ENCODE measurements around the gene FGGY.

Gene FGGY

GRCh38 chr1:59598120-59598440 is 301.2 kb downstream of the FGGY start:
- H3K36me3 ChIP-seq (ENCODE audit: control insufficient read depth in 2 of 2, insufficient read depth in 1 of 2, low read length in 2 of 2): no peaks in the 10 kb centered on the region
- peaks cover 9% of the 10 kb centered on the region; the same call in 1 of the 2 replicates for H3K4me1 ChIP-seq (ENCODE audit: control insufficient read depth, insufficient read depth, low read length)
- H3K27ac ChIP-seq (ENCODE audit: extremely low read depth, low read depth, low read length): no peak overlapping the region
- POLR2A ChIA-PET: no interaction called here
- CTCF ChIA-PET: interaction anchor here (1.1 kb wide), 1 partner anchor 8 kb away, joined by 3 read pairs; no protein-coding TSS in a partner anchor
- H3K9me3 ChIP-seq (ENCODE audit: control insufficient read depth, insufficient read depth, low read depth, low read length): no peaks in the 10 kb centered on the region
- no peak overlapping the region for H3K4me3 ChIP-seq (ENCODE audit: low read depth, low read length)
- TF ChIP-seq ZNF140 (tag by site-specific recombination; IDR thresholded peaks at IDR 0.05) (no peak), ZNF155 (tag by site-specific recombination; IDR thresholded peaks at IDR 0.05) (no peak), SP3 (tag by site-specific recombination; IDR thresholded peaks at IDR 0.05) (no peak), ZBTB48 (tag by site-specific recombination; IDR thresholded peaks at IDR 0.05) (no peak), MYNN (tag by site-specific recombination; IDR thresholded peaks at IDR 0.05; ENCODE audit: borderline replicate concordance) (no peak), TSHZ1 (tag by site-specific recombination; IDR thresholded peaks at IDR 0.05; ENCODE audit: borderline replicate concordance) (no peak), ZXDB (tag by site-specific recombination; IDR thresholded peaks at IDR 0.05) (no peak), MZF1 (tag by site-specific recombination; IDR thresholded peaks at IDR 0.05; ENCODE audit: borderline replicate concordance) (no peak), PRDM1 (tag by site-specific recombination; IDR thresholded peaks at IDR 0.05) (no peak), ZNF280C (tag by site-specific recombination; IDR thresholded peaks at IDR 0.05) (no peak), ZNF654 (tag by site-specific recombination; IDR thresholded peaks at IDR 0.05; ENCODE audit: low read depth) (no peak), HOXD13 (CRISPR knock-in tag; IDR thresholded peaks at IDR 0.05; ENCODE audit: borderline replicate concordance) (no peak), ZNF785 (tag by site-specific recombination; IDR thresholded peaks at IDR 0.05) (no peak), ZNF548 (tag by site-specific recombination; IDR thresholded peaks at IDR 0.05) (no peak), ZNF626 (tag by site-specific recombination; IDR thresholded peaks at IDR 0.05) (no peak), OVOL3 (tag by site-specific recombination; IDR thresholded peaks at IDR 0.05) (no peak), ZFP3 (tag by site-specific recombination; IDR thresholded peaks at IDR 0.05; ENCODE audit: low read depth) (no peak), GFI1B (tag by site-specific recombination; IDR thresholded peaks at IDR 0.05) (no peak)
- TF ChIP-seq, protein P1, sequence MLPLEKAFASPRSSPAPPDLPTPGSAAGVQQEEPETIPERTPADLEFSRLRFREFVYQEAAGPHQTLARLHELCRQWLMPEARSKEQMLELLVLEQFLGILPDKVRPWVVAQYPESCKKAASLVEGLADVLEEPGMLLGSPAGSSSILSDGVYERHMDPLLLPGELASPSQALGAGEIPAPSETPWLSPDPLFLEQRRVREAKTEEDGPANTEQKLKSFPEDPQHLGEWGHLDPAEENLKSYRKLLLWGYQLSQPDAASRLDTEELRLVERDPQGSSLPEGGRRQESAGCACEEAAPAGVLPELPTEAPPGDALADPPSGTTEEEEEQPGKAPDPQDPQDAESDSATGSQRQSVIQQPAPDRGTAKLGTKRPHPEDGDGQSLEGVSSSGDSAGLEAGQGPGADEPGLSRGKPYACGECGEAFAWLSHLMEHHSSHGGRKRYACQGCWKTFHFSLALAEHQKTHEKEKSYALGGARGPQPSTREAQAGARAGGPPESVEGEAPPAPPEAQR (tag by site-specific recombination; IDR thresholded peaks at IDR 0.05): no peak
- TF ChIP-seq, protein P2, sequence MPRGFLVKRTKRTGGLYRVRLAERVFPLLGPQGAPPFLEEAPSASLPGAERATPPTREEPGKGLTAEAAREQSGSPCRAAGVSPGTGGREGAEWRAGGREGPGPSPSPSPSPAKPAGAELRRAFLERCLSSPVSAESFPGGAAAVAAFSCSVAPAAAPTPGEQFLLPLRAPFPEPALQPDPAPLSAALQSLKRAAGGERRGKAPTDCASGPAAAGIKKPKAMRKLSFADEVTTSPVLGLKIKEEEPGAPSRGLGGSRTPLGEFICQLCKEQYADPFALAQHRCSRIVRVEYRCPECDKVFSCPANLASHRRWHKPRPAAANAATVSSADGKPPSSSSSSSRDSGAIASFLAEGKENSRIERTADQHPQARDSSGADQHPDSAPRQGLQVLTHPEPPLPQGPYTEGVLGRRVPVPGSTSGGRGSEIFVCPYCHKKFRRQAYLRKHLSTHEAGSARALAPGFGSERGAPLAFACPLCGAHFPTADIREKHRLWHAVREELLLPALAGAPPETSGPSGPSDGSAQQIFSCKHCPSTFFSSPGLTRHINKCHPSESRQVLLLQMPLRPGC (tag by site-specific recombination; IDR thresholded peaks at IDR 0.05): no peak

Measured in HEK293 (cell line).